GM19438 (cell line): ENCODE data around the gene BEX1.
"Not testable (repeated sequence)": the region's sequence is repeated elsewhere in the genome, so short reads cannot be mapped to it uniquely, and the experiment has no call there.

Experiments
- ATAC-seq: cut with Tn5 transposase; IDR thresholded peaks from one replicate; pipeline ENCODE4 v1.9.1; 2021; ENCODE audit warnings: low read depth; ENCODE audit not compliant: unreplicated experiment

The BEX1 gene

GRCh38 chrX:103063918-103064434 lies at the start of gene BEX1:
Gene BEX1 (minus strand): TSS chrX:103064171. CDS start chrX:103063274, 897 bp downstream.
- no peak for ATAC-seq

DNA sequence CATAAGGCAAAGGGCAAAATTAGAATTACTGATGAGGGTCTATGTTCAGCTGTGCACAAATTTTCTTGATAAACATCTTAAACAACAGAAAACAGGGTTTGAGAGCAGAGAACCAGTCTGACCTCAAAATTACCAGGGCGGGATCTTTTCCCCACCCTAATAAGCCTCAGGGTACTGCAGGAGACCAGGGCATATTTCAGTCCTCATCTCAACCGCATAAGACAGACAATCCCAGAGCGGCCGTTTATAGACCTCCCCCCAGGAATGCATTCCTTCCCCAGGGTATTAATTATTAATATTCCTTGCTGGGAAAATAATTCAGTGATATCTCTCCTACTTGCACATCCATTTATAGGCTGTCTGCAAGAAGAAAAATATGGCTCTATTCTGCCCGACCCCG lies 45.5 kb upstream of the BEX1 start:
- not testable (repeated sequence) for ATAC-seq

- no peak for ATAC-seq
Observed at GRCh38 chrX:103107836-103108235, 43.9 kb upstream of the BEX1 start.

DNA sequence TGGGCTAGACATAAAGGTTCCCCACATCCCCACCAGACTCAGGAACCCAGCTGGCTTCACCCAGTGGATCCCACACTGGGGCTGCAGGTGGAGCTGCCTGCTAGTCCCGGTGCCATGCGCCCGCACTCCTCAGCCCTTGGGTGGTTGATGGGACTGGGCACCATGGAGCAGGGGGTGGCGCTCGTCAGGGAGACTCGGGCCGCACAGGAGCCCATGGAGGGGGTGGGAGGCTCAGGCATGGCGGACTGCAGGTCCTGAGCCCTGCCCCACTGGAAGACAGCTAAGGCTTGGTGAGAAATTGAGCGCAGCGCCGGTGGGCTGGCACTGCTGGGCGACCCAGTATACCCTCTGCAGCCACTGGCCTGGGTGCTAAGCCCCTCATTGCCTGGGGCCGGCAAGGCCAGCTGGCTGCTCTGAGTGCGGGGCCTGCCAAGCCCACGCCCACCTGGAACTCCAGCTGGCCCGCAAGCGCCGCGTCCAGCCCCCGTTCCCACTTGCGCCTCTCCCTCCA lies 43.3 kb upstream of the BEX1 start:
- not testable (repeated sequence) for ATAC-seq

GRCh38 chrX:103104370-103104769 lies 40.4 kb upstream of the BEX1 start:
- not testable (repeated sequence) for ATAC-seq

GRCh38 chrX:103103866-103104265 lies 39.9 kb upstream of the BEX1 start:
- not testable (repeated sequence) for ATAC-seq

- ATAC-seq, result no peak
Observed at GRCh38 chrX:103101299-103102042, 37.5 kb upstream of the BEX1 start.

- ATAC-seq, result no peak
Observed at GRCh38 chrX:103100484-103100883, 36.5 kb upstream of the BEX1 start.

DNA sequence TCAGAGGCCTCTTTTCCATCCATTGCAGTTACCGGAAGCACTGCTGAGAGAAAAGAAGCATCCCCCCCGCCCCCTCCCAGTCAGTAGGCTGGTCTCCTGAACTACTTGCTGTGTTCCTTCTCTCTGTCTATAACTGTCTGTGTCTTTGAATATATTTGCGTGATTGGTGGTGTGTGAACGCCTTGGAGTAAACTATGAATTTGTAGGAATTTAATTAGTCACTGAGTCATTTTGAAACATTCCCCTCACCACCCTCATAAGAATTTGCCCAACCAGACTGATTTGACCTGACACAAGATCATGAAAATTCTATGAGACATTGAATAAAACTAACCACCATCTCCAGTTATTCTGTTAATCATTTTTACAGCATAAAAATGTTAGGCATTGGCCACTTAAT lies 35.7 kb upstream of the BEX1 start:
- ATAC-seq, result no peak

DNA sequence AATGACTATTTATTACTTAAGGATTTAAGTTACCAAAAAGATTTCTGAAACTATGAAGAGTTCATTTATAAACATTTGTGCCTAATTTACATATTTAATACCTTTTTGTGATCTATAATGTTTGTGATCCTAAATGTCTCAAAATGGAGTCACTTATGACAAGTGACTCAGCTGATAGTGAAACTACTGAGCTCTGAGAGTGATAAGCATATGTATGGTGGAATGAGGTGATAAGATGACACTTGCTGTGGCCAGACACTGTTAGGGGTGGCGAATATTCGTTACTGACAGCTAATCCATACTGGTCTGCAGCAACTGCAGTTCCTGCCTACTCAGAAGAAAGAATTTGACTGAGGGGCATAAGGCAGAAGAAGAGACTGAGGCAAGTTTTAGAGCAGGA lies 34.5 kb upstream of the BEX1 start:
- no peak for ATAC-seq

DNA sequence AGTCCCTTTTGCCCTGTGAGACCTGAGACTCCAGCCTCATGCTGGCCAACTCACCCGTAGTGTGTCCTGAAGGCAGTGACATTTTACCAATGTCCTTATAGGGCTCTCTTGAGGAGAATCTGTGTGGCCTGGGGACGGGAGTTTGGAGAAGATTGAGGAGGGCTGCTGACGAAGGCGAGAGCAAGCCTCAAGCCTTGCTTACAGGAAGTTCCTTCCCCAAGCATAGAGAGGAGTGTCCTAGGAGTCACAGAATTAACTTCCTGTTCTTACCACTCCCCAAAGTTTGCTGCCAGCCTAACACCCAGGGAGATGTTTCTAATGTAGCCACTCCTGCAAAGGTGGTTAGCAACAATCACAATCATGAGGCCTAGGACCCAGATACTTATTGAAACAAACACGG lies 29.0 kb upstream of the BEX1 start, which contains the start of gene NXF3:
Gene NXF3, minus strand, starts transcription at position 202 of the 400 bp plus-strand sequence. Its CDS starts 120 bp downstream, at position 82.
- no peak for ATAC-seq

GRCh38 chrX:103081051-103081450 lies 17.1 kb upstream of the BEX1 start:
- ATAC-seq, result no peak

GRCh38 chrX:103073467-103073866 lies 9.5 kb upstream of the BEX1 start:
- ATAC-seq, result no peak

DNA sequence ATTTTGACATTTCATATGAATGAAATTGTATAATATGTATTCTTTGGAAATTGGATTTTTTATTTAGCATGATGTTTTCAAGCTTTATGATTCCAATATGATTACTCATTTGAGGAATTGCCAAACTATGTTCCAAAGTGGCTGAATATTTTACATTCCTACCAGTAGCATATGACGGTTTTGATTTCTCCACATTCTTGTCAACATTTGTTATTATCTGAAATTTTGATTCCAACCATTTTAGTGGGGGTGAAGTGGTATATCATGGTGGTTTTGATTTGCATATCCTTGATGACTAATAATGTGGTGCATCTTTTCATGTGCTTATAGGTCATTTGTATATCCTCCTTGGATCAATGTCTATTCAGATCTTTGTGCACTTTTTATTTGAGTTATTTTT lies 2.6 kb upstream of the BEX1 start:
- ATAC-seq, result no peak

DNA sequence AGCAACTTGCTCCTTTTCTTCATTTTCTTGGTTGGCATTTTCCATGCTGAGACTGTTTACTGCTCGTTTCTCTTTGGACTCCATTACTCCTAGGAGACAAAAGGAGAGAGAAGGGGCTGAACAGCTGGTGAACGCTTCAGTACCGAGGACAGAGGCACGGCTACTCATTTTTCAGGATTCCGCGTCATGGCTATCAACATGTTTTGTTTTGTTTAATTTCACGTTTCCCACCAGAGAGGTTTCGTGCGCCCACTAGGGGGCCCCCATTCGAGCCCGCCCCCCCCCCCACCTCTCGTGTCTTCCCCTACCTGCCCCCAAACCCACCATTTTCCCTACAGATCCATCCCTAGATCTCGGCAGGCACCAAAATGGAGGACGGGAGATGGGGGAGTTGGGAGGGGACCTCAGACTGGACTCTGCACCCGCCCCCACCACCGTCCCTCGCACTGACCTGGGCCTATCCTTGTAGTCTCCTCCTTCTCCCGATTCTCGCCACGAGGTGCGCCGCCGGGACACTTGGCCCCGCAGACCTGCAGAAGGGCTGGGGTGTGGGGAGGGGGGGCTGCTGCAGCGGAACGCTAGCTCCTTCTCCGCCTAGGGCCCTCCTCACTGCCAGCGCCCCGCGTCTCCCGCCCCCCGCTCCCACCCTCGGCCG lies 653 bp downstream of the BEX1 start:
- ATAC-seq, result no peak

- ATAC-seq, result no peak
Observed at GRCh38 chrX:103061486-103061885, 2.5 kb downstream of the BEX1 start.

- ATAC-seq, result no peak
Observed at GRCh38 chrX:103056902-103057301, 7.1 kb downstream of the BEX1 start.

GRCh38 chrX:103052625-103053024 lies 11.3 kb downstream of the BEX1 start:
- ATAC-seq, result no peak

GRCh38 chrX:103051260-103051789 lies 12.6 kb downstream of the BEX1 start:
- no peak for ATAC-seq

DNA sequence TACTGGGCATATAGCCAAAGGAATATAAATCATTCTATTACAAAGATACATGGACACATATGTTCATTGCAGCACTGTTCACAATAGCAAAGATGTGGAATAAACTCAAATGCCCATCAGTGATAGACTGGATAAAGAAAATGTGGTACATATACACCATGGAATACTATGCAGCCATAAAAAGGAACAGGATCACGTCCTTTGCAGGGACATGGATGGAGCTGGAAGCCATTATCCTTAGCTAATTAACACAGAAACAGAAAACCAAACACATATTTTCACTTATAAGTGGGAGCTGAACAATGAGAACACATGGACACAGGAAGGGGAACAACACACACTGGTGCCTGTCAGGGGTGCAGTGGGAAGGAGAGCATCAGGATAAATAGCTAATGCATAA lies 30.6 kb downstream of the BEX1 start:
- ATAC-seq, result not testable (repeated sequence)

- ATAC-seq, result no peak
Observed at GRCh38 chrX:103017542-103017941, 46.4 kb downstream of the BEX1 start.
